GM12878 (cell line): ENCODE measurements around the gene BPIFA1. TPM values are rescaled to one million over a fixed set of nuclear protein-coding genes. Genes with fewer than 3 reads are reported as not detected.

Source experiments
- ATAC-seq: fragments of 200-7000 bp; cut with Tn5 transposase; 3 replicates; pipeline ENCODE4 v1.9.1; 2020; ENCODE audit warnings: mild to moderate bottlenecking, moderate library complexity
- BruUV-seq: library from RNA; stranded (reverse); fragments of 400-500 nt; replicated peaks from 2 replicates; lab custom pipeline; 2021; lab: Mats Ljungman, UMichigan
- CTCF ChIA-PET: fragments of 300-600 bp; sonication (Branson Sonifier 250); formaldehyde crosslinking; extraction: SDS; loops from one replicate; lab custom pipeline; 2021; ENCODE audit warnings: inconsistent platforms; lab: Yijun Ruan, JAX
- POLR2A ChIA-PET: fragments of 350-600 bp; formaldehyde crosslinking; extraction: SDS; loops from one replicate; lab custom pipeline; 2021; ENCODE audit warnings: inconsistent platforms; lab: Charles Lee
- RAD21 ChIA-PET: fragments of 300-600 bp; sonication (Branson Sonifier 250); formaldehyde crosslinking; loops from one replicate; lab custom pipeline; 2023; ENCODE audit warnings: antibody characterized with exemption; ENCODE audit not compliant: unreplicated experiment; lab: Charles Lee
- SMC1A ChIA-PET: fragments of 300-600 bp; sonication (Branson Sonifier 250); formaldehyde crosslinking; loops from one replicate; lab custom pipeline; 2023; ENCODE audit not compliant: unreplicated experiment, uncharacterized antibody; lab: Charles Lee
- DNase-seq: peaks from one replicate; pipeline ENCODE4 v3.0.0-alpha.2; 2011; ENCODE audit warnings: low read depth, low spot score
- FAIRE-seq: peaks from 3 replicates; lab custom pipeline; 2011; peaks lifted over from hg19 to GRCh38; lab: Jason Lieb, UNC
- H2AFZ ChIP-seq: 2 replicates; pipeline ENCODE4 v1.6.0; 2011; ENCODE audit warnings: low read depth, low read length, control low read depth; ENCODE audit not compliant: control insufficient read depth
- H3K27ac ChIP-seq: 2 replicates; pipeline ENCODE4 v1.5.1; 2011; ENCODE audit warnings: control low read depth; ENCODE audit not compliant: control insufficient read depth, insufficient read depth
- H3K27me3 ChIP-seq, 2 experiments: replicated peaks in 1 of 2; 2 replicates each; pipeline versions ENCODE4 v1.6.0 to v1.6.1; 2011; ENCODE audit warnings: low read length in 1 of 2; ENCODE audit not compliant: control insufficient read depth in 2 of 2, insufficient read depth in 2 of 2
- H3K36me3 ChIP-seq, 2 experiments: 2 replicates each; pipeline ENCODE4 v1.5.1; 2011; ENCODE audit warnings: low read length in 1 of 2; ENCODE audit not compliant: control insufficient read depth in 2 of 2, insufficient read depth in 2 of 2
- H3K4me1 ChIP-seq: 2 replicates; pipeline ENCODE4 v1.6.1; 2011; ENCODE audit warnings: mild to moderate bottlenecking, low read length, moderate library complexity, mixed read lengths; ENCODE audit not compliant: control insufficient read depth, insufficient read depth
- H3K4me2 ChIP-seq: 2 replicates; pipeline ENCODE4 v1.6.0; 2011; ENCODE audit warnings: control low read depth; ENCODE audit not compliant: control insufficient read depth, insufficient read depth
- H3K4me3 ChIP-seq: fragments of 200-600 bp; sonication (generic); 2 replicates; pipeline ENCODE4 v1.5.1; 2016
- H3K79me2 ChIP-seq: 2 replicates; pipeline ENCODE4 v1.6.0; 2011; ENCODE audit warnings: low read length; ENCODE audit not compliant: control insufficient read depth, insufficient read depth
- H3K9ac ChIP-seq: 2 replicates; pipeline ENCODE4 v1.8.0; 2011; ENCODE audit warnings: low read length, control low read depth, mixed read lengths; ENCODE audit not compliant: control insufficient read depth, insufficient read depth
- H3K9me3 ChIP-seq: replicated peaks from 3 replicates; pipeline ENCODE4 v1.5.1; 2011; ENCODE audit warnings: mild to moderate bottlenecking, low read length; ENCODE audit not compliant: control insufficient read depth, insufficient read depth
- H4K20me1 ChIP-seq: 2 replicates; pipeline ENCODE4 v1.6.0; 2011; ENCODE audit not compliant: control insufficient read depth, insufficient read depth
- BACH1 ChIP-seq: fragments of 450-650 bp; IDR thresholded peaks from 2 replicates; pipeline ENCODE4 v1.6.1; 2017; ENCODE audit warnings: mild to moderate bottlenecking, borderline replicate concordance
- BHLHE40 ChIP-seq, 2 experiments: fragments of 450-650 bp in 1 of 2; IDR thresholded peaks; 2 replicates each; pipeline ENCODE4 v1.6.1; 2011 to 2017; ENCODE audit warnings: low read depth in 2 of 2, borderline replicate concordance in 1 of 2, improper control_type of control experiment in 1 of 2, low read length in 1 of 2, mild to moderate bottlenecking in 1 of 2
- BMI1 ChIP-seq: fragments of 450-650 bp; IDR thresholded peaks from 2 replicates; pipeline ENCODE4 v1.6.1; 2016; ENCODE audit warnings: mild to moderate bottlenecking, moderate library complexity, borderline replicate concordance
- BRCA1 ChIP-seq: IDR thresholded peaks from 2 replicates; pipeline ENCODE4 v1.6.1; 2011; ENCODE audit warnings: low read depth, low read length, improper control_type of control experiment
- CEBPZ ChIP-seq: fragments of 150-350 bp; IDR thresholded peaks from 2 replicates; pipeline ENCODE4 v1.6.1; 2016; ENCODE audit warnings: low read depth, low read length
- ETV6 ChIP-seq, 2 experiments: fragments of 450-650 bp in 1 of 2; IDR thresholded peaks in 1 of 2; conservative IDR thresholded peaks in 1 of 2; 2 replicates each; pipeline ENCODE4 v1.6.1; 2014; ENCODE audit warnings: antibody characterized with exemption in 1 of 2, borderline replicate concordance in 1 of 2, low read depth in 1 of 2, mild to moderate bottlenecking in 1 of 2, moderate library complexity in 1 of 2
- HDAC2 ChIP-seq: fragments of 200-600 bp; sonication (generic); IDR thresholded peaks from 2 replicates; pipeline ENCODE4 v1.6.1; 2017
- KLF5 ChIP-seq: fragments of 450-650 bp; IDR thresholded peaks from 2 replicates; pipeline ENCODE4 v1.6.1; 2014; ENCODE audit warnings: mild to moderate bottlenecking; ENCODE audit not compliant: partially characterized antibody
- PBX3 ChIP-seq: IDR thresholded peaks from 2 replicates; pipeline ENCODE4 v1.6.1; 2011; ENCODE audit warnings: mild to moderate bottlenecking, low read depth, low read length, moderate library complexity; ENCODE audit not compliant: insufficient replicate concordance
- POLR2A ChIP-seq: IDR thresholded peaks from 2 replicates; pipeline ENCODE4 v1.6.1; 2011; ENCODE audit warnings: low read depth, mild to moderate bottlenecking, low read length
- SMARCA5 ChIP-seq: fragments of 450-650 bp; IDR thresholded peaks from 2 replicates; pipeline ENCODE4 v1.6.1; 2017; ENCODE audit warnings: mild to moderate bottlenecking
- STAT1 ChIP-seq: fragments of 450-650 bp; conservative IDR thresholded peaks from 2 replicates; pipeline ENCODE4 v1.6.1; 2014; ENCODE audit warnings: antibody characterized with exemption, mild to moderate bottlenecking
- SUPT20H ChIP-seq: IDR thresholded peaks from 2 replicates; pipeline ENCODE4 v1.6.1; 2011; ENCODE audit warnings: low read depth, mild to moderate bottlenecking, low read length, moderate library complexity, borderline replicate concordance; ENCODE audit not compliant: control insufficient read depth
- WRNIP1 ChIP-seq: IDR thresholded peaks from 2 replicates; pipeline ENCODE4 v1.6.1; 2011; ENCODE audit warnings: low read depth, low read length, improper control_type of control experiment, borderline replicate concordance
- WGBS: methylation state at CpG from one replicate; pipeline ENCODE4 v1.1.6; 2016; ENCODE audit warnings: low lambda C conversion rate; ENCODE audit not compliant: insufficient replicate concordance, insufficient coverage; ENCODE audit errors: missing lambda C conversion rate; 5-methylcytosine and 5-hydroxymethylcytosine counted together
- in situ Hi-C: fragments of 300-500 bp; cut with MboI; formaldehyde crosslinking; loops from 9 replicates; pipeline ENCODE4 v1.14.3; 2018; ENCODE audit warnings: mixed read lengths
- intact Hi-C: fragments of 100-400 bp; cut with micrococcal nuclease; formaldehyde crosslinking; loops from one replicate; pipeline ENCODE4 v1.14.2; 2022; ENCODE audit not compliant: unreplicated experiment
- polyA plus RNA-seq, 11 experiments: library from polyadenylated mRNA; depleted of rRNA in 4 of 11; unstranded in 6 of 11; stranded (reverse) in 5 of 11; fragments of >200 nt; fragmentation: Nextera tagmentation in 4 of 11; fragmentation: Illumina TruSeq in 1 of 11; extraction: Ambion mirVana in 4 of 11; extraction: Trizol in 1 of 11; gene quantifications; 1 replicate in 1 of 11; 2 replicates in 10 of 11; pipeline versions ENCODE4 v1.2.1 to v1.2.3, GENCODE V29; 2011 to 2016; ENCODE audit warnings: inconsistent platforms in 2 of 11, missing spikeins in 2 of 11, low read depth in 1 of 11
- total RNA-seq, 4 experiments: library from RNA; depleted of rRNA in 3 of 4; stranded (reverse); fragments of >200 nt in 3 of 4; fragmentation: Illumina TruSeq in 1 of 4; extraction: Trizol in 1 of 4; gene quantifications; 2 replicates each; pipeline versions ENCODE4 v1.2.1 to v1.2.3, GENCODE V29; 2013 to 2021

BPIFA1 gene
- total and polyA plus RNA-seq, 10 of the 15 experiments (the other 5 are each of a cell fraction or from before 2014, with no cell fraction given) = not detected

GRCh38 chr20:33187491-33187890, 48.3 kb upstream of the BPIFA1 start:
- no peaks in the 10 kb centered on the region for H4K20me1 ChIP-seq
- H3K4me2 ChIP-seq = no peak overlapping the region
- FAIRE-seq (no peak), ATAC-seq (no peak), DNase-seq (no peak)
- H3K27ac ChIP-seq = no peak overlapping the region
- ChIA-PET POLR2A (no interaction called here), RAD21 (no interaction called here), CTCF (no interaction called here), SMC1A (no interaction called here)
- in situ Hi-C loops = no loop called here
- no peak overlapping the region for H2AFZ ChIP-seq
- WGBS = 3% methylated on average over 4 of the region's 4 CpGs
- TF ChIP-seq POLR2A (no peak), BMI1 (no peak), BACH1 (no peak), CEBPZ (no peak), HDAC2 (no peak), STAT1 (no peak), PBX3 (no peak), KLF5 (no peak), SMARCA5 (no peak), BHLHE40 (IDR thresholded peaks at IDR 0.05; ENCODE audit: borderline replicate concordance in 1 of 2, low read depth in 2 of 2, low read length in 1 of 2) (no peak), ETV6 (conservative IDR thresholded peaks at IDR 0.05 in 1 of 2, IDR thresholded peaks at IDR 0.05 in 1 of 2; ENCODE audit: borderline replicate concordance in 1 of 2, low read depth in 1 of 2) (no peak), WRNIP1 (no peak), SUPT20H (no peak), BRCA1 (no peak)
- no peaks in the 10 kb centered on the region for H3K79me2 ChIP-seq
- no peaks in the 10 kb centered on the region for H3K36me3 ChIP-seq
- intact Hi-C loops = no loop called here
- H3K9ac ChIP-seq = no peak overlapping the region
- no peak overlapping the region for H3K4me3 ChIP-seq
- no peaks in the 10 kb centered on the region for H3K27me3 ChIP-seq
- no peaks in the 10 kb centered on the region for H3K4me1 ChIP-seq
- peaks cover 2% of the 10 kb centered on the region; the same call in 1 of the 3 replicates for H3K9me3 ChIP-seq
- BruUV-seq = no TSS peak
